K562 (cell line): ENCODE data around the gene TFEB. TPM values are rescaled to one million over a fixed set of nuclear protein-coding genes. Genes with fewer than 3 reads are reported as not detected.

ENCODE experiments used
- ATAC-seq: fragments of 200-7000 bp; cut with Tn5 transposase; 3 replicates; pipeline ENCODE4 v1.9.1; 2020; ENCODE audit warnings: moderate library complexity
- BruUV-seq: library from RNA; stranded (reverse); fragments of 400-500 nt; replicated peaks from 2 replicates; lab custom pipeline; 2021; lab: Mats Ljungman, UMichigan
- CTCF ChIA-PET: fragments of 300-600 bp; formaldehyde crosslinking; extraction: SDS; loops from one replicate; lab custom pipeline; 2021; ENCODE audit warnings: low intra/inter-chr PET ratio; lab: Yijun Ruan, JAX
- POLR2A ChIA-PET: fragments of 300-600, 350-650 bp; sonication (Branson Sonifier 250); formaldehyde crosslinking; extraction: SDS; loops from one replicate; lab custom pipeline; 2021; ENCODE audit warnings: antibody characterized with exemption, inconsistent platforms; lab: Yijun Ruan, JAX
- DNase-seq, 4 experiments: peaks; one replicate each; pipeline versions ENCODE4 v3.0.0 to v3.0.0-alpha.2; 2011 to 2018; ENCODE audit warnings: low spot score in 3 of 4, mixed read lengths in 3 of 4; ENCODE audit errors: extremely low read depth in 1 of 4
- FAIRE-seq: peaks from 2 replicates; lab custom pipeline; 2011; peaks lifted over from hg19 to GRCh38; lab: Jason Lieb, UNC
- H2AFZ ChIP-seq: 2 replicates; pipeline ENCODE4 v1.6.0; 2011; ENCODE audit warnings: low read depth, low read length, control low read depth, inconsistent platforms
- H3K27ac ChIP-seq: fragments of 200-600 bp; 3 replicates; pipeline ENCODE4 v1.8.0; 2011; ENCODE audit warnings: low read depth, mild to moderate bottlenecking, control low read depth, inconsistent platforms, low read length, moderate library complexity, mixed read lengths; ENCODE audit errors: extremely low read depth
- H3K27me3 ChIP-seq, 2 experiments: fragments of 300-600 bp in 1 of 2; 2 replicates in 1 of 2; 3 replicates in 1 of 2; pipeline versions ENCODE4 v1.6.0 to v1.8.0; 2011; ENCODE audit warnings: inconsistent platforms in 2 of 2, low read length in 2 of 2, mild to moderate bottlenecking in 1 of 2, mixed read lengths in 1 of 2, moderate library complexity in 1 of 2; ENCODE audit not compliant: control insufficient read depth in 2 of 2, insufficient read depth in 2 of 2
- H3K36me3 ChIP-seq: fragments of 300-600 bp; 3 replicates; pipeline ENCODE4 v1.8.0; 2011; ENCODE audit warnings: mild to moderate bottlenecking, low read length, inconsistent platforms; ENCODE audit not compliant: control insufficient read depth, insufficient read depth
- H3K4me1 ChIP-seq, 2 experiments: fragments of 200-600 bp in 1 of 2; replicated peaks in 1 of 2; 2 replicates in 1 of 2; 3 replicates in 1 of 2; pipeline versions ENCODE4 v1.5.1 to v1.8.0; 2011; ENCODE audit warnings: inconsistent platforms in 2 of 2, low read length in 2 of 2, mild to moderate bottlenecking in 1 of 2, mixed read lengths in 1 of 2, moderate library complexity in 1 of 2; ENCODE audit not compliant: control insufficient read depth in 2 of 2, insufficient read depth in 2 of 2
- H3K4me2 ChIP-seq: 2 replicates; pipeline ENCODE4 v1.6.1; 2011; ENCODE audit warnings: low read length, control low read depth, inconsistent platforms, mixed read lengths; ENCODE audit not compliant: insufficient read depth
- H3K4me3 ChIP-seq: fragments of 200-600 bp; sonication (generic), shearing (Covaris generic); 2 replicates; pipeline ENCODE4 v1.5.1; 2016; ENCODE audit warnings: control low read depth, inconsistent platforms
- H3K79me2 ChIP-seq: fragments of 200-600 bp; 3 replicates; pipeline ENCODE4 v1.8.0; 2011; ENCODE audit warnings: low read length, inconsistent platforms; ENCODE audit not compliant: control insufficient read depth, insufficient read depth
- H3K9ac ChIP-seq, 2 experiments: 2 replicates each; pipeline versions ENCODE4 v1.6.0 to v1.6.1; 2011; ENCODE audit warnings: low read depth in 2 of 2, low read length in 2 of 2, control low read depth in 1 of 2, inconsistent platforms in 1 of 2, mild to moderate bottlenecking in 1 of 2, mixed read lengths in 1 of 2; ENCODE audit not compliant: insufficient read depth in 1 of 2
- H3K9me1 ChIP-seq: one replicate; pipeline ENCODE4 v1.6.0; 2011; ENCODE audit warnings: inconsistent platforms, mild to moderate bottlenecking, low read length, moderate library complexity; ENCODE audit not compliant: control insufficient read depth, insufficient read depth
- H3K9me3 ChIP-seq: replicated peaks from 2 replicates; pipeline ENCODE4 v1.5.1; 2011; ENCODE audit warnings: low read depth, low read length, inconsistent platforms; ENCODE audit not compliant: control insufficient read depth, insufficient read depth
- H4K20me1 ChIP-seq: replicated peaks from 2 replicates; pipeline ENCODE4 v1.6.1; 2011; ENCODE audit warnings: low read length, inconsistent platforms, mixed read lengths; ENCODE audit not compliant: control insufficient read depth, insufficient read depth
- ARHGAP35 ChIP-seq: fragments of 450-650 bp; IDR thresholded peaks from 2 replicates; pipeline ENCODE4 v1.6.1; 2018; ENCODE audit not compliant: partially characterized antibody
- CREBBP ChIP-seq: IDR thresholded peaks from one replicate; pipeline ENCODE4 v1.6.1; 2012; ENCODE audit warnings: low read depth, mild to moderate bottlenecking, control low read depth, inconsistent platforms, low read length
- MTA2 ChIP-seq: fragments of 450-650 bp; IDR thresholded peaks from 2 replicates; pipeline ENCODE4 v1.6.1; 2016; ENCODE audit warnings: low read depth
- MTA3 ChIP-seq: fragments of 450-650 bp; formaldehyde crosslinking; IDR thresholded peaks from 2 replicates; pipeline ENCODE4 v1.6.1; 2017; ENCODE audit warnings: mild to moderate bottlenecking, borderline replicate concordance
- NR2C2 ChIP-seq, 2 experiments: fragments of 200-800 bp in 1 of 2; sonication (Bioruptor generic) in 1 of 2; sonication (generic) in 1 of 2; formaldehyde crosslinking in 1 of 2; IDR thresholded peaks; 2 replicates each; pipeline versions ENCODE4 v1.6.1 to v1.8.0; 2016 to 2022; ENCODE audit warnings: mild to moderate bottlenecking in 1 of 2, missing compliant biosample characterization in 1 of 2, missing genetic modification characterization in 1 of 2, missing genetic modification reagents in 1 of 2
- ZNF175 ChIP-seq: fragments of 200-800 bp; sonication (Bioruptor generic); IDR thresholded peaks from 2 replicates; pipeline ENCODE4 v1.6.1; 2016; ENCODE audit warnings: low read depth, mild to moderate bottlenecking, missing genetic modification characterization, missing compliant biosample characterization
- ZNF444 ChIP-seq: fragments of 250-450 bp; sonication (Bioruptor Pico); IDR thresholded peaks from 2 replicates; pipeline ENCODE4 v1.4.0; 2020; ENCODE audit warnings: mild to moderate bottlenecking, moderate library complexity
- ZNF655 ChIP-seq: fragments of 250-450 bp; sonication (Bioruptor Pico); IDR thresholded peaks from 2 replicates; pipeline ENCODE4 v1.5.0; 2021
- ZNF79 ChIP-seq: fragments of 250-450 bp; sonication (Bioruptor Pico); IDR thresholded peaks from 2 replicates; pipeline ENCODE4 v1.4.0; 2020; ENCODE audit warnings: low read depth, mild to moderate bottlenecking, moderate library complexity
- WGBS: fragments of 100-300 bp; shearing (Covaris generic); methylation state at CpG from one replicate; pipeline ENCODE4 v1.1.6; 2016; ENCODE audit warnings: low coverage, mixed read lengths; ENCODE audit not compliant: insufficient coverage; ENCODE audit errors: missing lambda C conversion rate; 5-methylcytosine and 5-hydroxymethylcytosine counted together
- in situ Hi-C: fragments of 300-500 bp; cut with MboI; formaldehyde crosslinking; loops from 4 replicates; pipeline ENCODE4 v1.15.0; 2018; ENCODE audit warnings: inconsistent platforms, mixed read lengths
- intact Hi-C: fragments of 100-400 bp; cut with micrococcal nuclease; formaldehyde crosslinking; loops from 2 replicates; pipeline ENCODE4 v1.14.2; 2022
- polyA plus RNA-seq, 8 experiments: library from polyadenylated mRNA; depleted of rRNA in 4 of 8; stranded (reverse) in 5 of 8; unstranded in 3 of 8; fragments of >200 nt; fragmentation: Nextera tagmentation in 2 of 8; fragmentation: Illumina TruSeq in 1 of 8; extraction: Ambion mirVana in 2 of 8; extraction: Trizol in 1 of 8; gene quantifications; 2 replicates each; pipeline versions ENCODE4 v1.2.1 to v1.2.3, GENCODE V29; 2011 to 2014; ENCODE audit warnings: inconsistent platforms in 1 of 8, missing spikeins in 1 of 8
- total RNA-seq, 7 experiments: library from RNA; depleted of rRNA in 6 of 7; stranded (reverse); fragments of >200 nt in 6 of 7; fragmentation: Illumina TruSeq in 2 of 7; extraction: Trizol in 2 of 7; gene quantifications; 2 replicates each; pipeline versions ENCODE4 v1.2.1 to v1.2.3, GENCODE V29; 2011 to 2021; ENCODE audit warnings: low replicate concordance in 1 of 7
- TF ChIP-seq, protein P1 (sequence below): fragments of 250-450 bp; sonication (Bioruptor Pico); IDR thresholded peaks from 2 replicates; pipeline ENCODE4 v1.4.0; 2020; ENCODE audit warnings: mild to moderate bottlenecking, moderate library complexity, borderline replicate concordance
- TF ChIP-seq, protein P2 (sequence below): IDR thresholded peaks from 3 replicates; pipeline ENCODE4 v1.6.1; 2011; ENCODE audit warnings: borderline replicate concordance, mild to moderate bottlenecking, moderate library complexity; ENCODE audit not compliant: insufficient read length; ENCODE audit errors: extremely low read depth
- TF ChIP-seq, protein P3 (sequence below): fragments of 450-650 bp; formaldehyde crosslinking; IDR thresholded peaks from 2 replicates; pipeline ENCODE4 v1.4.0; 2020; ENCODE audit warnings: mild to moderate bottlenecking

TFEB gene
- total and polyA plus RNA-seq, 9 of the 15 experiments (the other 6 are each of a cell fraction or from before 2014, with no cell fraction given), result 0.04 to 4.7 (median 2.0) TPM

- Histone ChIP-seq H3K27me3 (peaks cover 63 to 97% of the 10 kb centered on the region in 2 experiments), H3K36me3 (no peaks in the 10 kb centered on the region), H3K4me2 (no peak overlapping the region), H2AFZ (no peak overlapping the region), H3K27ac (no peak overlapping the region), H3K79me2 (no peaks in the 10 kb centered on the region), H3K4me1 (peaks cover 0 to 14% of the 10 kb centered on the region in 2 experiments; a peak in 1 of 5 replicates), H3K9me3 (no peaks in the 10 kb centered on the region), H3K9me1 (no peaks in the 10 kb centered on the region), H4K20me1 (peaks cover 15% of the 10 kb centered on the region), H3K9ac (no peak overlapping the region), H3K4me3 (no peak overlapping the region)
- ChIA-PET POLR2A (interaction anchor here (1.4 kb wide), 1 partner anchor 17 kb away, joined by 4 read pairs; no protein-coding TSS in a partner anchor), CTCF (no interaction called here)
- in situ Hi-C loops, result no loop called here
- 2% methylated on average over 10 of the region's 11 CpGs for WGBS
- BruUV-seq, result no TSS peak
- DNase-seq, result no peak
- ATAC-seq, result no peak
- no peak for FAIRE-seq
- intact Hi-C loops, result no loop called here
- TF ChIP-seq ZNF79 (CRISPR knock-in tag), result no peak
- TF ChIP-seq ARHGAP35, result no peak
- no peak for TF ChIP-seq ZNF655 (CRISPR knock-in tag)
- TF ChIP-seq, protein P1, sequence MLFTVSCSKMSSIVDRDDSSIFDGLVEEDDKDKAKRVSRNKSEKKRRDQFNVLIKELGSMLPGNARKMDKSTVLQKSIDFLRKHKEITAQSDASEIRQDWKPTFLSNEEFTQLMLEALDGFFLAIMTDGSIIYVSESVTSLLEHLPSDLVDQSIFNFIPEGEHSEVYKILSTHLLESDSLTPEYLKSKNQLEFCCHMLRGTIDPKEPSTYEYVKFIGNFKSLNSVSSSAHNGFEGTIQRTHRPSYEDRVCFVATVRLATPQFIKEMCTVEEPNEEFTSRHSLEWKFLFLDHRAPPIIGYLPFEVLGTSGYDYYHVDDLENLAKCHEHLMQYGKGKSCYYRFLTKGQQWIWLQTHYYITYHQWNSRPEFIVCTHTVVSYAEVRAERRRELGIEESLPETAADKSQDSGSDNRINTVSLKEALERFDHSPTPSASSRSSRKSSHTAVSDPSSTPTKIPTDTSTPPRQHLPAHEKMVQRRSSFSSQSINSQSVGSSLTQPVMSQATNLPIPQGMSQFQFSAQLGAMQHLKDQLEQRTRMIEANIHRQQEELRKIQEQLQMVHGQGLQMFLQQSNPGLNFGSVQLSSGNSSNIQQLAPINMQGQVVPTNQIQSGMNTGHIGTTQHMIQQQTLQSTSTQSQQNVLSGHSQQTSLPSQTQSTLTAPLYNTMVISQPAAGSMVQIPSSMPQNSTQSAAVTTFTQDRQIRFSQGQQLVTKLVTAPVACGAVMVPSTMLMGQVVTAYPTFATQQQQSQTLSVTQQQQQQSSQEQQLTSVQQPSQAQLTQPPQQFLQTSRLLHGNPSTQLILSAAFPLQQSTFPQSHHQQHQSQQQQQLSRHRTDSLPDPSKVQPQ, result no peak
- TF ChIP-seq MTA2, result no peak
- no peak for TF ChIP-seq MTA3
- no peak for TF ChIP-seq ZNF175
- TF ChIP-seq ZNF444 (CRISPR knock-in tag), result no peak
- TF ChIP-seq, protein P2, sequence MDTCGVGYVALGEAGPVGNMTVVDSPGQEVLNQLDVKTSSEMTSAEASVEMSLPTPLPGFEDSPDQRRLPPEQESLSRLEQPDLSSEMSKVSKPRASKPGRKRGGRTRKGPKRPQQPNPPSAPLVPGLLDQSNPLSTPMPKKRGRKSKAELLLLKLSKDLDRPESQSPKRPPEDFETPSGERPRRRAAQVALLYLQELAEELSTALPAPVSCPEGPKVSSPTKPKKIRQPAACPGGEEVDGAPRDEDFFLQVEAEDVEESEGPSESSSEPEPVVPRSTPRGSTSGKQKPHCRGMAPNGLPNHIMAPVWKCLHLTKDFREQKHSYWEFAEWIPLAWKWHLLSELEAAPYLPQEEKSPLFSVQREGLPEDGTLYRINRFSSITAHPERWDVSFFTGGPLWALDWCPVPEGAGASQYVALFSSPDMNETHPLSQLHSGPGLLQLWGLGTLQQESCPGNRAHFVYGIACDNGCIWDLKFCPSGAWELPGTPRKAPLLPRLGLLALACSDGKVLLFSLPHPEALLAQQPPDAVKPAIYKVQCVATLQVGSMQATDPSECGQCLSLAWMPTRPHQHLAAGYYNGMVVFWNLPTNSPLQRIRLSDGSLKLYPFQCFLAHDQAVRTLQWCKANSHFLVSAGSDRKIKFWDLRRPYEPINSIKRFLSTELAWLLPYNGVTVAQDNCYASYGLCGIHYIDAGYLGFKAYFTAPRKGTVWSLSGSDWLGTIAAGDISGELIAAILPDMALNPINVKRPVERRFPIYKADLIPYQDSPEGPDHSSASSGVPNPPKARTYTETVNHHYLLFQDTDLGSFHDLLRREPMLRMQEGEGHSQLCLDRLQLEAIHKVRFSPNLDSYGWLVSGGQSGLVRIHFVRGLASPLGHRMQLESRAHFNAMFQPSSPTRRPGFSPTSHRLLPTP, result no peak
- no peak for TF ChIP-seq CREBBP
- TF ChIP-seq, protein P3, sequence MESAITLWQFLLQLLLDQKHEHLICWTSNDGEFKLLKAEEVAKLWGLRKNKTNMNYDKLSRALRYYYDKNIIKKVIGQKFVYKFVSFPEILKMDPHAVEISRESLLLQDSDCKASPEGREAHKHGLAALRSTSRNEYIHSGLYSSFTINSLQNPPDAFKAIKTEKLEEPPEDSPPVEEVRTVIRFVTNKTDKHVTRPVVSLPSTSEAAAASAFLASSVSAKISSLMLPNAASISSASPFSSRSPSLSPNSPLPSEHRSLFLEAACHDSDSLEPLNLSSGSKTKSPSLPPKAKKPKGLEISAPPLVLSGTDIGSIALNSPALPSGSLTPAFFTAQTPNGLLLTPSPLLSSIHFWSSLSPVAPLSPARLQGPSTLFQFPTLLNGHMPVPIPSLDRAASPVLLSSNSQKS (CRISPR knock-in tag), result no peak
- TF ChIP-seq NR2C2 (CRISPR knock-in tag; IDR thresholded peaks at IDR 0.05), result no peak
- TF ChIP-seq NR2C2 (tag; IDR thresholded peaks at IDR 0.05), result no peak
Observed at GRCh38 chr6:41642090-41642959, 93.1 kb downstream of the TFEB start.
